ENCODE measurements around the gene SMIM36. TPM values are rescaled to one million over a fixed set of nuclear protein-coding genes. Genes with fewer than 3 reads are reported as not detected.
A peak's percentile ranks its signal among the peaks of the same experiment; 100 is the strongest.
"Not testable (repeated sequence)": the region's sequence is repeated elsewhere in the genome, so short reads cannot be mapped to it uniquely, and the experiment has no call there.

Gene SMIM36
- total RNA-seq, 1 experiment from 2014 or later = not detected

DNA sequence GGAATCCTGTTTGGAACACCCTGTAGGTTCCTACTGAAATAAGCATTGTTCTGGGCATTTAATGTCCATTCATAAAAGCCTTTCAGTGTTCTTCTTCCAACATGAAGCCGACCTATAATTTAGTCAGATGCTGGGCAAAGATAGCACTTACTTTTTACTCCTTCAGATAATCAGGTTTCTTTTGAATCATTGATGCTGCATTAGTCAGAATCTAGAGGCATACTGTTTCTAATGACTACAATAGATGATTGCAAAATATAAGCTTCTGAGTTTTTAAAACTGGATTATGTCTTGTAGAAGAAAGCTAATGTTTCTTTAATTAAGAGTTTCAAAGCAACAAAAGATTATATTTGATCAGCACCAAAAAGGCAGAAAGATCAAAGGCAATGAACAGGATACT lies 105.7 kb downstream of the SMIM36 start:
- peaks cover 57% of the 10 kb centered on the region for H3K36me3 Mint-ChIP-seq
- no peak for ATAC-seq

DNA sequence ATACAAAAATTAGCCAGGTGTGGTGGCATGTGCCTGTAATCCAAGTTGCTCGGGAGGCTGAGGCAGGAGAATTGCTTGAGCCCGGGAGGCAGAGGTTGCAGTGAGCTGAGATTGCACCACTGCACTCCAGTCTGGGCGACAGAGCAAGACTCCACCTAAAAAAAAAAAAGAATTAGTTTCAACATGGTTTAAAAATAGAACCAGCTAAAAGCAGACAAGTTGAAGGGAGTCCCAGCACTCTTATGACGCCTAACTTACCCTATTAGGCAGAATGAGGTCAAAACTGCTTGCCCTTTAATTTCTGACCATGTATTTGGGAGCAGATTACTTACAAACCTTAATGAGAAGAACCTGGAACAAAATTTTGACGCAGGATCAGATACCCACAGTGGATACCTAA lies 107.1 kb downstream of the SMIM36 start:
- not testable (repeated sequence) for H3K27ac Mint-ChIP-seq

More for the DNA sequence above, 105.7 kb downstream of the SMIM36 start:
- Mint-ChIP-seq H3K27ac (no peak overlapping the region), H3K9me3 (no peaks in the 10 kb centered on the region), H3K27me3 (ENCODE audit: low read depth) (no peaks in the 10 kb centered on the region), H3K4me3 (no peak overlapping the region), H3K4me1 (no peaks in the 10 kb centered on the region)
- ChIA-PET POLR2A (no interaction called here), CTCF (interaction anchor here (0.7 to 1.7 kb wide), 2 partner anchors 109 to 737 kb away, joined by 3 to 5 read pairs; no protein-coding TSS in a partner anchor)
- TF ChIP-seq NFYB (CRISPR knock-in tag; conservative IDR thresholded peaks at IDR 0.05; ENCODE audit: low read depth) (no peak), KAT7 (CRISPR knock-in tag; IDR thresholded peaks at IDR 0.05; ENCODE audit: borderline replicate concordance) (no peak), SMAD4 (CRISPR knock-in tag; IDR thresholded peaks at IDR 0.05) (no peak), ETV6 (CRISPR knock-in tag; IDR thresholded peaks at IDR 0.05) (no peak), NFE2L1 (CRISPR knock-in tag; IDR thresholded peaks at IDR 0.05) (no peak), ZNF263 (CRISPR knock-in tag; IDR thresholded peaks at IDR 0.05; ENCODE audit: low read depth) (no peak), CREB1 (CRISPR knock-in tag; IDR thresholded peaks at IDR 0.05) (no peak), ZNF138 (CRISPR knock-in tag; conservative IDR thresholded peaks at IDR 0.05) (no peak)
- TF ChIP-seq, protein P1, sequence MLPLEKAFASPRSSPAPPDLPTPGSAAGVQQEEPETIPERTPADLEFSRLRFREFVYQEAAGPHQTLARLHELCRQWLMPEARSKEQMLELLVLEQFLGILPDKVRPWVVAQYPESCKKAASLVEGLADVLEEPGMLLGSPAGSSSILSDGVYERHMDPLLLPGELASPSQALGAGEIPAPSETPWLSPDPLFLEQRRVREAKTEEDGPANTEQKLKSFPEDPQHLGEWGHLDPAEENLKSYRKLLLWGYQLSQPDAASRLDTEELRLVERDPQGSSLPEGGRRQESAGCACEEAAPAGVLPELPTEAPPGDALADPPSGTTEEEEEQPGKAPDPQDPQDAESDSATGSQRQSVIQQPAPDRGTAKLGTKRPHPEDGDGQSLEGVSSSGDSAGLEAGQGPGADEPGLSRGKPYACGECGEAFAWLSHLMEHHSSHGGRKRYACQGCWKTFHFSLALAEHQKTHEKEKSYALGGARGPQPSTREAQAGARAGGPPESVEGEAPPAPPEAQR (CRISPR knock-in tag; IDR thresholded peaks at IDR 0.05) = no peak
- TF ChIP-seq, protein P2, sequence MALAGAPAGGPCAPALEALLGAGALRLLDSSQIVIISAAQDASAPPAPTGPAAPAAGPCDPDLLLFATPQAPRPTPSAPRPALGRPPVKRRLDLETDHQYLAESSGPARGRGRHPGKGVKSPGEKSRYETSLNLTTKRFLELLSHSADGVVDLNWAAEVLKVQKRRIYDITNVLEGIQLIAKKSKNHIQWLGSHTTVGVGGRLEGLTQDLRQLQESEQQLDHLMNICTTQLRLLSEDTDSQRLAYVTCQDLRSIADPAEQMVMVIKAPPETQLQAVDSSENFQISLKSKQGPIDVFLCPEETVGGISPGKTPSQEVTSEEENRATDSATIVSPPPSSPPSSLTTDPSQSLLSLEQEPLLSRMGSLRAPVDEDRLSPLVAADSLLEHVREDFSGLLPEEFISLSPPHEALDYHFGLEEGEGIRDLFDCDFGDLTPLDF (CRISPR knock-in tag; IDR thresholded peaks at IDR 0.05) = no peak
- no peak for DNase-seq (ENCODE audit: low spot score)

DNA sequence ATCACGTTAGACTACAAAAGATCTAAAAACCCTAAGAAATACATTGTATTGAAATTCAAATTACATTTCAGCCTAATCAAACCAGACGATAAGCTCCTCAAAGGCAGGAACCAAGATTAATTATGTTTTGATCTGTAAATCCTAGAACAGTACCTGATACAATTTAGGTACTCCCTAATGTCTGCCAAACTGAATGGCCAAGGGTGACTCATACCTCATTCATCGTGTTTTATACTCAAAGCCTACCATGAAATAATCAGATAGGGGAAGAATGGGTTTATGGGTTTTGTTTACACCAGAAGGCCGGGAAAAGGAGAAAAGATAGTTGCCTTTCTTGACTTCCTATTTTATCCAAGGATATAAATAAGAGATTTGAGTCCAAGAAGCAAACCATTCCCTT lies 108.9 kb downstream of the SMIM36 start:
- Mint-ChIP-seq H3K27me3 (ENCODE audit: low read depth) (no peaks in the 10 kb centered on the region), H3K36me3 (peaks cover 51% of the 10 kb centered on the region), H3K9me3 (peaks cover 5% of the 10 kb centered on the region; the same call in 1 of the 2 replicates), H3K27ac (0 out of 2 replicates have a peak overlapping the region, but pooled peaks have one; percentile 19), H3K4me3 (no peak overlapping the region), H3K4me1 (no peaks in the 10 kb centered on the region)
- TF ChIP-seq ZNF671 (CRISPR knock-in tag; IDR thresholded peaks at IDR 0.05) (no peak), ZNF232 (CRISPR knock-in tag; IDR thresholded peaks at IDR 0.05) (no peak), GTF2I (CRISPR knock-in tag; conservative IDR thresholded peaks at IDR 0.05) (no peak), ZNF396 (CRISPR knock-in tag; IDR thresholded peaks at IDR 0.05; ENCODE audit: borderline replicate concordance) (no peak), FOXJ3 (CRISPR knock-in tag; IDR thresholded peaks at IDR 0.05; ENCODE audit: borderline replicate concordance) (no peak)
- TF ChIP-seq, protein P3, sequence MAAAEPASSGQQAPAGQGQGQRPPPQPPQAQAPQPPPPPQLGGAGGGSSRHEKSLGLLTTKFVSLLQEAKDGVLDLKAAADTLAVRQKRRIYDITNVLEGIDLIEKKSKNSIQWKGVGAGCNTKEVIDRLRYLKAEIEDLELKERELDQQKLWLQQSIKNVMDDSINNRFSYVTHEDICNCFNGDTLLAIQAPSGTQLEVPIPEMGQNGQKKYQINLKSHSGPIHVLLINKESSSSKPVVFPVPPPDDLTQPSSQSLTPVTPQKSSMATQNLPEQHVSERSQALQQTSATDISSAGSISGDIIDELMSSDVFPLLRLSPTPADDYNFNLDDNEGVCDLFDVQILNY (CRISPR knock-in tag; IDR thresholded peaks at IDR 0.05) = no peak
- TF ChIP-seq, protein P4, sequence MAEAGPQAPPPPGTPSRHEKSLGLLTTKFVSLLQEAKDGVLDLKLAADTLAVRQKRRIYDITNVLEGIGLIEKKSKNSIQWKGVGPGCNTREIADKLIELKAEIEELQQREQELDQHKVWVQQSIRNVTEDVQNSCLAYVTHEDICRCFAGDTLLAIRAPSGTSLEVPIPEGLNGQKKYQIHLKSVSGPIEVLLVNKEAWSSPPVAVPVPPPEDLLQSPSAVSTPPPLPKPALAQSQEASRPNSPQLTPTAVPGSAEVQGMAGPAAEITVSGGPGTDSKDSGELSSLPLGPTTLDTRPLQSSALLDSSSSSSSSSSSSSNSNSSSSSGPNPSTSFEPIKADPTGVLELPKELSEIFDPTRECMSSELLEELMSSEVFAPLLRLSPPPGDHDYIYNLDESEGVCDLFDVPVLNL (CRISPR knock-in tag; IDR thresholded peaks at IDR 0.05; ENCODE audit: borderline replicate concordance, low read depth) = no peak
- TF ChIP-seq, protein P5, sequence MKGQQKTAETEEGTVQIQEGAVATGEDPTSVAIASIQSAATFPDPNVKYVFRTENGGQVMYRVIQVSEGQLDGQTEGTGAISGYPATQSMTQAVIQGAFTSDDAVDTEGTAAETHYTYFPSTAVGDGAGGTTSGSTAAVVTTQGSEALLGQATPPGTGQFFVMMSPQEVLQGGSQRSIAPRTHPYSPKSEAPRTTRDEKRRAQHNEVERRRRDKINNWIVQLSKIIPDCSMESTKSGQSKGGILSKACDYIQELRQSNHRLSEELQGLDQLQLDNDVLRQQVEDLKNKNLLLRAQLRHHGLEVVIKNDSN (CRISPR knock-in tag; IDR thresholded peaks at IDR 0.05) = no peak
- TF ChIP-seq, protein P6, sequence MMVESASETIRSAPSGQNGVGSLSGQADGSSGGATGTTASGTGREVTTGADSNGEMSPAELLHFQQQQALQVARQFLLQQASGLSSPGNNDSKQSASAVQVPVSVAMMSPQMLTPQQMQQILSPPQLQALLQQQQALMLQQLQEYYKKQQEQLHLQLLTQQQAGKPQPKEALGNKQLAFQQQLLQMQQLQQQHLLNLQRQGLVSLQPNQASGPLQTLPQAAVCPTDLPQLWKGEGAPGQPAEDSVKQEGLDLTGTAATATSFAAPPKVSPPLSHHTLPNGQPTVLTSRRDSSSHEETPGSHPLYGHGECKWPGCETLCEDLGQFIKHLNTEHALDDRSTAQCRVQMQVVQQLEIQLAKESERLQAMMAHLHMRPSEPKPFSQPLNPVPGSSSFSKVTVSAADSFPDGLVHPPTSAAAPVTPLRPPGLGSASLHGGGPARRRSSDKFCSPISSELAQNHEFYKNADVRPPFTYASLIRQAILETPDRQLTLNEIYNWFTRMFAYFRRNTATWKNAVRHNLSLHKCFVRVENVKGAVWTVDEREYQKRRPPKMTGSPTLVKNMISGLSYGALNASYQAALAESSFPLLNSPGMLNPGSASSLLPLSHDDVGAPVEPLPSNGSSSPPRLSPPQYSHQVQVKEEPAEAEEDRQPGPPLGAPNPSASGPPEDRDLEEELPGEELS (CRISPR knock-in tag; IDR thresholded peaks at IDR 0.05) = no peak
- TF ChIP-seq, protein P7, sequence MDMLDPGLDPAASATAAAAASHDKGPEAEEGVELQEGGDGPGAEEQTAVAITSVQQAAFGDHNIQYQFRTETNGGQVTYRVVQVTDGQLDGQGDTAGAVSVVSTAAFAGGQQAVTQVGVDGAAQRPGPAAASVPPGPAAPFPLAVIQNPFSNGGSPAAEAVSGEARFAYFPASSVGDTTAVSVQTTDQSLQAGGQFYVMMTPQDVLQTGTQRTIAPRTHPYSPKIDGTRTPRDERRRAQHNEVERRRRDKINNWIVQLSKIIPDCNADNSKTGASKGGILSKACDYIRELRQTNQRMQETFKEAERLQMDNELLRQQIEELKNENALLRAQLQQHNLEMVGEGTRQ (CRISPR knock-in tag; IDR thresholded peaks at IDR 0.05) = no peak
- DNase-seq (ENCODE audit: low spot score) = no peak
- ATAC-seq = no peak
- ChIA-PET POLR2A (no interaction called here), CTCF (no interaction called here)

More for the DNA sequence above, 107.1 kb downstream of the SMIM36 start:
- H3K4me1 Mint-ChIP-seq; CTCF ChIA-PET; H3K4me3 Mint-ChIP-seq; H3K27me3 Mint-ChIP-seq (ENCODE audit: low read depth); ATAC-seq; H3K9me3 Mint-ChIP-seq; POLR2A ChIA-PET; DNase-seq (ENCODE audit: low spot score): not testable (repeated sequence)
- peaks cover 51% of the 10 kb centered on the region for H3K36me3 Mint-ChIP-seq
